HepG2 (cell line): ENCODE data around the gene DLX6. TPM values are rescaled to one million over a fixed set of nuclear protein-coding genes. Genes with fewer than 3 reads are reported as not detected.

Experiments used
- ARNT ChIP-seq: fragments of 450-650 bp; IDR thresholded peaks from 2 replicates; pipeline ENCODE4 v1.6.1; 2017
- ATF4 ChIP-seq, 2 experiments: fragments of 450-650 bp in 1 of 2; sonication (generic) in 1 of 2; formaldehyde crosslinking; IDR thresholded peaks; 2 replicates each; pipeline versions ENCODE4 v1.5.0 to v1.8.0; 2020 to 2022; ENCODE audit warnings: mild to moderate bottlenecking in 1 of 2, missing genetic modification reagents in 1 of 2
- ATRX ChIP-seq: sonication (generic); formaldehyde crosslinking; IDR thresholded peaks from 2 replicates; pipeline ENCODE4 v1.4.0; 2020; ENCODE audit warnings: missing genetic modification reagents, borderline replicate concordance
- HNRNPL ChIP-seq: fragments of 200-400 bp; formaldehyde crosslinking; IDR thresholded peaks from 2 replicates; pipeline ENCODE4 v1.6.1; 2017; ENCODE audit warnings: mild to moderate bottlenecking, low read depth, low read length
- ISL2 ChIP-seq: sonication (generic); formaldehyde crosslinking; IDR thresholded peaks from 2 replicates; pipeline ENCODE4 v1.5.0; 2020; ENCODE audit warnings: missing genetic modification reagents
- NCOA2 ChIP-seq: sonication (generic); formaldehyde crosslinking; IDR thresholded peaks from 2 replicates; pipeline ENCODE4 v1.8.0; 2022; ENCODE audit warnings: inconsistent platforms
- NCOA5 ChIP-seq: sonication (generic); formaldehyde crosslinking; IDR thresholded peaks from 2 replicates; pipeline ENCODE4 v1.4.0; 2020; ENCODE audit warnings: missing genetic modification reagents
- NFYB ChIP-seq: sonication (generic); formaldehyde crosslinking; IDR thresholded peaks from 2 replicates; pipeline ENCODE4 v1.4.0; 2020; ENCODE audit warnings: missing genetic modification reagents
- NR2F6 ChIP-seq, 2 experiments: IDR thresholded peaks; 2 replicates each; pipeline ENCODE4 v1.6.1; 2016; ENCODE audit warnings: antibody characterized with exemption in 1 of 2, mild to moderate bottlenecking in 1 of 2
- PLRG1 ChIP-seq: fragments of 450-650 bp; conservative IDR thresholded peaks from 2 replicates; pipeline ENCODE4 v1.6.1; 2016
- SALL2 ChIP-seq: sonication (generic); formaldehyde crosslinking; IDR thresholded peaks from 2 replicates; pipeline ENCODE4 v1.8.1; 2023; ENCODE audit warnings: mild to moderate bottlenecking, missing genetic modification reagents, inconsistent platforms
- SNAPC5 ChIP-seq: sonication (generic); formaldehyde crosslinking; IDR thresholded peaks from 2 replicates; pipeline ENCODE4 v1.8.1; 2023; ENCODE audit warnings: mild to moderate bottlenecking, missing genetic modification reagents, borderline replicate concordance
- SPEN ChIP-seq: sonication (generic); formaldehyde crosslinking; IDR thresholded peaks from 2 replicates; pipeline ENCODE4 v1.5.1; 2020; ENCODE audit warnings: low read depth, mild to moderate bottlenecking, missing genetic modification reagents
- TBX3 ChIP-seq: fragments of 450-650 bp; IDR thresholded peaks from 2 replicates; pipeline ENCODE4 v1.6.1; 2017; ENCODE audit warnings: antibody characterized with exemption, mild to moderate bottlenecking, inconsistent platforms, borderline replicate concordance
- TCF7L2 ChIP-seq: IDR thresholded peaks from 2 replicates; pipeline ENCODE4 v1.6.1; 2011; ENCODE audit warnings: mild to moderate bottlenecking, low read depth, low read length, moderate library complexity
- WIZ ChIP-seq: sonication (generic); formaldehyde crosslinking; IDR thresholded peaks from 2 replicates; pipeline ENCODE4 v1.5.1; 2020; ENCODE audit warnings: mild to moderate bottlenecking, missing genetic modification reagents
- ZFP1 ChIP-seq: IDR thresholded peaks from 2 replicates; pipeline ENCODE4 v1.6.1; 2016
- ZNF138 ChIP-seq: sonication (generic); formaldehyde crosslinking; IDR thresholded peaks from 2 replicates; pipeline ENCODE4 v1.5.0; 2020; ENCODE audit warnings: mild to moderate bottlenecking, low read depth, missing genetic modification reagents
- ZNF207 ChIP-seq: fragments of 450-650 bp; IDR thresholded peaks from 2 replicates; pipeline ENCODE4 v1.6.1; 2016; ENCODE audit warnings: antibody characterized with exemption, borderline replicate concordance
- ZNF3 ChIP-seq: IDR thresholded peaks from 2 replicates; pipeline ENCODE4 v1.7.0; 2017; ENCODE audit warnings: inconsistent platforms
- ZNF773 ChIP-seq: sonication (generic); formaldehyde crosslinking; IDR thresholded peaks from 2 replicates; pipeline ENCODE4 v1.4.0; 2020; ENCODE audit warnings: missing genetic modification reagents, borderline replicate concordance
- polyA plus RNA-seq, 8 experiments: library from polyadenylated mRNA; depleted of rRNA in 3 of 8; stranded (reverse) in 7 of 8; unstranded in 1 of 8; fragments of >200 nt; fragmentation: Illumina TruSeq in 4 of 8; extraction: Trizol in 4 of 8; gene quantifications; 2 replicates each; pipeline versions ENCODE4 v1.2.1 to v1.2.3, GENCODE V29; 2011 to 2016; ENCODE audit warnings: low read depth in 4 of 8, missing spikeins in 1 of 8, mixed read lengths in 1 of 8; ENCODE audit not compliant: insufficient read depth in 1 of 8
- total RNA-seq, 5 experiments: library from RNA; depleted of rRNA; stranded (reverse); fragments of >200 nt; fragmentation: Illumina TruSeq; extraction: Trizol; gene quantifications; 2 replicates each; pipeline ENCODE4 v1.2.3, GENCODE V29; 2016; ENCODE audit warnings: low read depth in 1 of 5
- TF ChIP-seq, protein P1 (sequence below): sonication (generic); formaldehyde crosslinking; conservative IDR thresholded peaks from 2 replicates; pipeline ENCODE4 v1.4.0; 2020; ENCODE audit warnings: mild to moderate bottlenecking, missing genetic modification reagents, moderate library complexity
- TF ChIP-seq, protein P2 (sequence below): sonication (generic); formaldehyde crosslinking; conservative IDR thresholded peaks from 2 replicates; pipeline ENCODE4 v1.4.0; 2020; ENCODE audit warnings: missing genetic modification reagents

DLX6 gene
- total and polyA plus RNA-seq, 2 of the 13 experiments (the other 11 are each of a cell fraction or from before 2014, with no cell fraction given), result 3.5 to 5.5 TPM

DNA sequence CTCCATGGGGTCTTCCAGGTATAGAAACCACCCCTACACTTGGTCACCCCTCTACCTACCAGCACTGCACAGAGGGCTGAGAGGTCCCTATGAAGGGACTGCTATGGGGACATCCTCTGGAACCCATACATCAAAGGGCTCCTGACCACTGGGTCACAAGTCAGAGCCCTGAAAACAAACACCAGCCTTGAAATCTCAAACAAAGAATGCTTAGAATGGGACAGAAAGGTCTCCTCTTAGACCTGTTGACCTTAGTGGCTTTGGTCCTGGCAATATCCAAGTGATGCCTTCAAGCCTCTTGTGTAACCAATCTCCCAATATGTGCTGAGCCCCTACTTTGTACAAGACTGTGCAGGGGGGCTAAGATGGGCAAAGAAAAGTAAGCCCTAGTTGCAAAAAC lies 34.6 kb upstream of the DLX6 start (continued):
- peak; percentile 90 for TF ChIP-seq NCOA2 (CRISPR knock-in tag)
- no peak for TF ChIP-seq SNAPC5 (CRISPR knock-in tag)
- no peak for TF ChIP-seq ZFP1 (CRISPR knock-in tag)
- peak; percentile 99 for TF ChIP-seq NR2F6 (IDR thresholded peaks at IDR 0.05)
- peak; percentile 98 for TF ChIP-seq NR2F6 (CRISPR knock-in tag; IDR thresholded peaks at IDR 0.05)
- 0 out of 2 replicates have a peak, but pooled peaks have one; percentile 51 for TF ChIP-seq WIZ
- TF ChIP-seq TBX3, result peak; percentile 76; the same call in 1 of the 2 replicates
- TF ChIP-seq HNRNPL, result no peak
- TF ChIP-seq NFYB (CRISPR knock-in tag), result no peak
- no peak for TF ChIP-seq SALL2 (CRISPR knock-in tag)
- no peak for TF ChIP-seq ZNF773
- no peak; a peak in 1 of 4 replicates for TF ChIP-seq ATF4 (CRISPR knock-in tag; IDR thresholded peaks at IDR 0.05)
- TF ChIP-seq PLRG1, result no peak
- TF ChIP-seq ZNF207, result no peak
- TF ChIP-seq, protein P1, sequence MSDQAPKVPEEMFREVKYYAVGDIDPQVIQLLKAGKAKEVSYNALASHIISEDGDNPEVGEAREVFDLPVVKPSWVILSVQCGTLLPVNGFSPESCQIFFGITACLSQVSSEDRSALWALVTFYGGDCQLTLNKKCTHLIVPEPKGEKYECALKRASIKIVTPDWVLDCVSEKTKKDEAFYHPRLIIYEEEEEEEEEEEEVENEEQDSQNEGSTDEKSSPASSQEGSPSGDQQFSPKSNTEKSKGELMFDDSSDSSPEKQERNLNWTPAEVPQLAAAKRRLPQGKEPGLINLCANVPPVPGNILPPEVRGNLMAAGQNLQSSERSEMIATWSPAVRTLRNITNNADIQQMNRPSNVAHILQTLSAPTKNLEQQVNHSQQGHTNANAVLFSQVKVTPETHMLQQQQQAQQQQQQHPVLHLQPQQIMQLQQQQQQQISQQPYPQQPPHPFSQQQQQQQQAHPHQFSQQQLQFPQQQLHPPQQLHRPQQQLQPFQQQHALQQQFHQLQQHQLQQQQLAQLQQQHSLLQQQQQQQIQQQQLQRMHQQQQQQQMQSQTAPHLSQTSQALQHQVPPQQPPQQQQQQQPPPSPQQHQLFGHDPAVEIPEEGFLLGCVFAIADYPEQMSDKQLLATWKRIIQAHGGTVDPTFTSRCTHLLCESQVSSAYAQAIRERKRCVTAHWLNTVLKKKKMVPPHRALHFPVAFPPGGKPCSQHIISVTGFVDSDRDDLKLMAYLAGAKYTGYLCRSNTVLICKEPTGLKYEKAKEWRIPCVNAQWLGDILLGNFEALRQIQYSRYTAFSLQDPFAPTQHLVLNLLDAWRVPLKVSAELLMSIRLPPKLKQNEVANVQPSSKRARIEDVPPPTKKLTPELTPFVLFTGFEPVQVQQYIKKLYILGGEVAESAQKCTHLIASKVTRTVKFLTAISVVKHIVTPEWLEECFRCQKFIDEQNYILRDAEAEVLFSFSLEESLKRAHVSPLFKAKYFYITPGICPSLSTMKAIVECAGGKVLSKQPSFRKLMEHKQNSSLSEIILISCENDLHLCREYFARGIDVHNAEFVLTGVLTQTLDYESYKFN (CRISPR knock-in tag), result peak; percentile 96
- no peak for TF ChIP-seq ZNF138 (CRISPR knock-in tag)
- no peak for TF ChIP-seq ARNT
- TF ChIP-seq ATRX, result no peak
- TF ChIP-seq, protein P2, sequence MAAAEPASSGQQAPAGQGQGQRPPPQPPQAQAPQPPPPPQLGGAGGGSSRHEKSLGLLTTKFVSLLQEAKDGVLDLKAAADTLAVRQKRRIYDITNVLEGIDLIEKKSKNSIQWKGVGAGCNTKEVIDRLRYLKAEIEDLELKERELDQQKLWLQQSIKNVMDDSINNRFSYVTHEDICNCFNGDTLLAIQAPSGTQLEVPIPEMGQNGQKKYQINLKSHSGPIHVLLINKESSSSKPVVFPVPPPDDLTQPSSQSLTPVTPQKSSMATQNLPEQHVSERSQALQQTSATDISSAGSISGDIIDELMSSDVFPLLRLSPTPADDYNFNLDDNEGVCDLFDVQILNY, result no peak
- no peak for TF ChIP-seq NCOA5 (CRISPR knock-in tag)
- no peak for TF ChIP-seq ZNF3 (CRISPR knock-in tag)
- peak; percentile 69 for TF ChIP-seq TCF7L2
- TF ChIP-seq SPEN, result no peak
- TF ChIP-seq ISL2, result peak; percentile 94
